D341Med (cell line): ENCODE data around the gene B4GALNT3.
A peak's percentile ranks its signal among the peaks of the same experiment; 100 is the strongest.

ENCODE experiments used
- DNase-seq: peaks from one replicate; pipeline ENCODE4 v3.0.0; 2012; ENCODE audit warnings: low spot score

B4GALNT3 gene

GRCh38 chr12:559906-560455 is 100.2 kb downstream of the B4GALNT3 start:
- DNase-seq = no peak

- no peak for DNase-seq
Observed at GRCh38 chr12:560691-561390, 101.1 kb downstream of the B4GALNT3 start.

- no peak for DNase-seq
Observed at GRCh38 chr12:561391-561705, 101.6 kb downstream of the B4GALNT3 start.

- no peak for DNase-seq
Observed at GRCh38 chr12:561908-562593, 102.3 kb downstream of the B4GALNT3 start.

- no peak for DNase-seq
Observed at GRCh38 chr12:562634-563033, 102.9 kb downstream of the B4GALNT3 start.

- no peak for DNase-seq
Observed at GRCh38 chr12:563250-563781, 103.6 kb downstream of the B4GALNT3 start.

- no peak for DNase-seq
Observed at GRCh38 chr12:563787-564298, 104.1 kb downstream of the B4GALNT3 start.

GRCh38 chr12:565161-565560 is 105.4 kb downstream of the B4GALNT3 start:
- DNase-seq = no peak

GRCh38 chr12:565589-566105 is 105.9 kb downstream of the B4GALNT3 start:
- no peak for DNase-seq

- DNase-seq = no peak
Observed at GRCh38 chr12:568486-568885, 108.7 kb downstream of the B4GALNT3 start.

GRCh38 chr12:569091-569676 is 109.4 kb downstream of the B4GALNT3 start:
- DNase-seq = no peak

GRCh38 chr12:569803-570434 is 110.2 kb downstream of the B4GALNT3 start:
- DNase-seq = peak; percentile 96

GRCh38 chr12:570435-570920 is 110.7 kb downstream of the B4GALNT3 start:
- DNase-seq = peak; percentile 60

GRCh38 chr12:570921-571794 is 111.4 kb downstream of the B4GALNT3 start:
- peak; percentile 82 for DNase-seq

- peak; percentile 63 for DNase-seq
Observed at GRCh38 chr12:571795-572531, 112.2 kb downstream of the B4GALNT3 start.

GRCh38 chr12:572532-572899 is 112.8 kb downstream of the B4GALNT3 start:
- DNase-seq = no peak

GRCh38 chr12:573232-573631 is 113.5 kb downstream of the B4GALNT3 start:
- no peak for DNase-seq

GRCh38 chr12:574475-575128 is 114.9 kb downstream of the B4GALNT3 start:
- DNase-seq = no peak

- no peak for DNase-seq
Observed at GRCh38 chr12:575129-575502, 115.4 kb downstream of the B4GALNT3 start.
